H9 (cell line): ENCODE results near the gene UXT. TPM values are rescaled to one million over a fixed set of nuclear protein-coding genes. Genes with fewer than 3 reads are reported as not detected.
A peak's percentile ranks its signal among the peaks of the same experiment; 100 is the strongest.

Experiments
- DNase-seq: peaks from one replicate; pipeline ENCODE4 v3.0.0-alpha.2; 2017
- H2AFZ ChIP-seq: one replicate; pipeline ENCODE4 v1.6.1; 2013; ENCODE audit warnings: mild to moderate bottlenecking, low read length, control low read depth, moderate library complexity
- H2AK5ac ChIP-seq: 2 replicates; pipeline ENCODE4 v1.6.1; 2013; ENCODE audit warnings: low read length, control low read depth, mixed read lengths; ENCODE audit not compliant: insufficient read length
- H2BK120ac ChIP-seq: one replicate; pipeline ENCODE4 v1.6.1; 2013; ENCODE audit warnings: low read depth, mild to moderate bottlenecking, low read length, control low read depth, inconsistent platforms; ENCODE audit not compliant: poor library complexity, severe bottlenecking
- H2BK12ac ChIP-seq: 2 replicates; pipeline ENCODE4 v1.6.1; 2013; ENCODE audit warnings: low read length, control low read depth, mixed read lengths, low read depth; ENCODE audit not compliant: insufficient read length
- H2BK15ac ChIP-seq: 2 replicates; pipeline ENCODE4 v1.6.1; 2013; ENCODE audit warnings: low read depth, low read length, control low read depth
- H2BK20ac ChIP-seq: one replicate; pipeline ENCODE4 v1.6.1; 2013; ENCODE audit warnings: low read depth, mild to moderate bottlenecking, low read length, control low read depth, inconsistent platforms; ENCODE audit not compliant: poor library complexity, severe bottlenecking
- H2BK5ac ChIP-seq: 2 replicates; pipeline ENCODE4 v1.6.1; 2013; ENCODE audit warnings: low read length, control low read depth, mixed read lengths; ENCODE audit not compliant: insufficient read length
- H3K14ac ChIP-seq: 2 replicates; pipeline ENCODE4 v1.6.1; 2013; ENCODE audit warnings: low read length, control low read depth; ENCODE audit not compliant: insufficient read depth
- H3K18ac ChIP-seq: 2 replicates; pipeline ENCODE4 v1.6.1; 2013; ENCODE audit warnings: low read depth, mild to moderate bottlenecking, mixed read lengths, low read length, control low read depth; ENCODE audit not compliant: insufficient read length
- H3K23ac ChIP-seq: 2 replicates; pipeline ENCODE4 v1.6.1; 2013; ENCODE audit warnings: low read length, control low read depth, mixed read lengths, low read depth; ENCODE audit not compliant: insufficient read length
- H3K23me2 ChIP-seq: 2 replicates; pipeline ENCODE4 v1.6.1; 2013; ENCODE audit warnings: low read depth, mild to moderate bottlenecking, mixed read lengths, low read length, control low read depth; ENCODE audit not compliant: insufficient read length, poor library complexity, severe bottlenecking
- H3K27ac ChIP-seq: 2 replicates; pipeline ENCODE4 v1.5.1; 2013; ENCODE audit warnings: low read length, control low read depth, mixed read lengths, low read depth; ENCODE audit not compliant: insufficient read length
- H3K27me3 ChIP-seq: 2 replicates; pipeline ENCODE4 v1.6.1; 2013; ENCODE audit warnings: low read length, control low read depth, inconsistent platforms; ENCODE audit not compliant: insufficient read depth
- H3K4ac ChIP-seq: 2 replicates; pipeline ENCODE4 v1.6.1; 2013; ENCODE audit warnings: low read depth, mild to moderate bottlenecking, control low read depth, inconsistent platforms, low read length, moderate library complexity
- H3K4me1 ChIP-seq: 2 replicates; pipeline ENCODE4 v1.6.1; 2013; ENCODE audit warnings: low read length, control low read depth, inconsistent platforms; ENCODE audit not compliant: insufficient read depth
- H3K4me2 ChIP-seq: 2 replicates; pipeline ENCODE4 v1.6.1; 2013; ENCODE audit warnings: low read length, control low read depth, mixed read lengths; ENCODE audit not compliant: insufficient read length, insufficient read depth
- H3K56ac ChIP-seq: 2 replicates; pipeline ENCODE4 v1.6.1; 2013; ENCODE audit warnings: low read depth, mild to moderate bottlenecking, mixed read lengths, low read length, control low read depth; ENCODE audit not compliant: insufficient read length
- H3K79me1 ChIP-seq: 2 replicates; pipeline ENCODE4 v1.6.1; 2013; ENCODE audit warnings: low read depth, mild to moderate bottlenecking, moderate library complexity, low read length, control low read depth, inconsistent platforms; ENCODE audit not compliant: insufficient read depth, poor library complexity, severe bottlenecking
- H3K79me2 ChIP-seq: 2 replicates; pipeline ENCODE4 v1.6.1; 2013; ENCODE audit warnings: low read length, control low read depth, inconsistent platforms; ENCODE audit not compliant: insufficient read depth
- H3K9ac ChIP-seq: 2 replicates; pipeline ENCODE4 v1.6.1; 2013; ENCODE audit warnings: low read length, control low read depth, mixed read lengths; ENCODE audit not compliant: insufficient read length; ENCODE audit errors: extremely low read depth
- H3K9me3 ChIP-seq: one replicate; pipeline ENCODE4 v1.6.1; 2013; ENCODE audit warnings: low read depth, low read length, inconsistent platforms; ENCODE audit not compliant: control insufficient read depth
- H3T11ph ChIP-seq: one replicate; pipeline ENCODE4 v1.6.1; 2013; ENCODE audit warnings: mild to moderate bottlenecking, low read length, control low read depth, inconsistent platforms
- H4K20me1 ChIP-seq: one replicate; pipeline ENCODE4 v1.6.1; 2013; ENCODE audit not compliant: control insufficient read depth, insufficient read length, insufficient read depth
- H4K5ac ChIP-seq: 2 replicates; pipeline ENCODE4 v1.6.1; 2013; ENCODE audit warnings: low read depth, mild to moderate bottlenecking, mixed read lengths, low read length, control low read depth; ENCODE audit not compliant: insufficient read length
- H4K8ac ChIP-seq: replicated peaks from 2 replicates; pipeline ENCODE4 v1.6.1; 2013; ENCODE audit warnings: low read length, control low read depth, mixed read lengths, low read depth; ENCODE audit not compliant: insufficient read length
- H4K91ac ChIP-seq: 2 replicates; pipeline ENCODE4 v1.6.1; 2013; ENCODE audit warnings: low read depth, mild to moderate bottlenecking, moderate library complexity, mixed read lengths, low read length, control low read depth; ENCODE audit not compliant: insufficient read length
- H3K27ac Mint-ChIP-seq, 3 experiments: 2 replicates in 2 of 3; 3 replicates in 1 of 3; pipeline ENCODE4 v1.8.0; 2020 to 2021; ENCODE audit warnings: mixed read lengths in 3 of 3, mild to moderate bottlenecking in 1 of 3, moderate library complexity in 1 of 3
- H3K27me3 Mint-ChIP-seq: 2 replicates; pipeline ENCODE4 v1.8.0; 2021; ENCODE audit warnings: low read depth, mild to moderate bottlenecking, moderate library complexity, mixed read lengths
- H3K36me3 Mint-ChIP-seq, 3 experiments: 2 replicates in 2 of 3; 3 replicates in 1 of 3; pipeline ENCODE4 v1.8.0; 2020 to 2021; ENCODE audit warnings: low read depth in 3 of 3, mixed read lengths in 3 of 3; ENCODE audit not compliant: insufficient read depth in 1 of 3
- H3K4me1 Mint-ChIP-seq, 2 experiments: 2 replicates each; pipeline ENCODE4 v1.8.0; 2020; ENCODE audit warnings: mixed read lengths in 2 of 2
- H3K4me3 Mint-ChIP-seq, 2 experiments: 2 replicates in 1 of 2; 3 replicates in 1 of 2; pipeline ENCODE4 v1.8.0; 2020 to 2021; ENCODE audit warnings: mild to moderate bottlenecking in 2 of 2, mixed read lengths in 2 of 2, moderate library complexity in 1 of 2
- H3K9me3 Mint-ChIP-seq, 2 experiments: 2 replicates in 1 of 2; 3 replicates in 1 of 2; pipeline ENCODE4 v1.8.0; 2020; ENCODE audit warnings: mild to moderate bottlenecking in 2 of 2, mixed read lengths in 2 of 2, moderate library complexity in 1 of 2
- WGBS: extraction: QIAGEN DNeasy Blood & Tissue Kit; methylation state at CpG from one replicate; pipeline ENCODE4 v1.1.7; 2013; ENCODE audit warnings: missing lambda C conversion rate, low lambda C conversion rate, mixed read lengths; ENCODE audit not compliant: insufficient read length; ENCODE audit errors: extremely low coverage; 5-methylcytosine and 5-hydroxymethylcytosine counted together
- total RNA-seq: library from RNA; stranded (reverse); gene quantifications from 2 replicates; pipeline ENCODE4 v1.2.1, GENCODE V29; 2021
- TF ChIP-seq, protein P1 (sequence below): fragments of 200-600 bp; sonication (generic); conservative IDR thresholded peaks from 3 replicates; pipeline ENCODE4 v1.8.0; 2021; ENCODE audit warnings: antibody characterized with exemption, mild to moderate bottlenecking

The UXT gene
- total RNA-seq, 1 experiment from 2014 or later = 95.1 TPM

- WGBS = no CpG with 5 or more reads among the region's 35 CpGs
- H3K4me1 Mint-ChIP-seq = peaks cover 8 to 17% of the 10 kb centered on the region in 2 experiments
- peaks cover 66 to 80% of the 10 kb centered on the region in 2 experiments for H3K9me3 Mint-ChIP-seq
- H4K5ac ChIP-seq = no peak overlapping the region
- H3K36me3 Mint-ChIP-seq = peaks cover 0 to 11% (median 9%) of the 10 kb centered on the region in 3 experiments; a peak in 4 of 7 replicates
- no peak overlapping the region for H4K8ac ChIP-seq
- peak overlapping the region in 2 of 3 experiments; percentile 36 to 39; a peak in 1 of 7 replicates for H3K27ac Mint-ChIP-seq
- peaks cover 13% of the 10 kb centered on the region for H3K27me3 Mint-ChIP-seq
- H3K23ac ChIP-seq = no peak overlapping the region
- no peak overlapping the region for H3K9ac ChIP-seq
- no peak overlapping the region for H2BK12ac ChIP-seq
- H3K14ac ChIP-seq = no peak overlapping the region
- peaks cover 3% of the 10 kb centered on the region for H3K23me2 ChIP-seq
- no peaks in the 10 kb centered on the region for H3K27me3 ChIP-seq
- H2BK120ac ChIP-seq = no peak overlapping the region
- H3K4ac ChIP-seq = no peak overlapping the region
- H3K56ac ChIP-seq = no peak overlapping the region
- H3K18ac ChIP-seq = no peak overlapping the region
- peak; percentile 94 for DNase-seq
- no peaks in the 10 kb centered on the region for H3K79me1 ChIP-seq
- H2BK15ac ChIP-seq = no peak overlapping the region
- H3T11ph ChIP-seq = no peak overlapping the region
- H3K4me2 ChIP-seq = peak overlapping the region; percentile 54
- peak overlapping the region; percentile 54 to 70 for H3K4me3 Mint-ChIP-seq
- no peaks in the 10 kb centered on the region for H3K79me2 ChIP-seq
- H2BK20ac ChIP-seq = no peak overlapping the region
- no peaks in the 10 kb centered on the region for H4K20me1 ChIP-seq
- peaks cover 3% of the 10 kb centered on the region; the same call in 1 of the 2 replicates for H3K4me1 ChIP-seq
- H3K9me3 ChIP-seq = peaks cover 50% of the 10 kb centered on the region
- no peak overlapping the region for H4K91ac ChIP-seq
- H3K27ac ChIP-seq = no peak overlapping the region
- TF ChIP-seq, protein P1, sequence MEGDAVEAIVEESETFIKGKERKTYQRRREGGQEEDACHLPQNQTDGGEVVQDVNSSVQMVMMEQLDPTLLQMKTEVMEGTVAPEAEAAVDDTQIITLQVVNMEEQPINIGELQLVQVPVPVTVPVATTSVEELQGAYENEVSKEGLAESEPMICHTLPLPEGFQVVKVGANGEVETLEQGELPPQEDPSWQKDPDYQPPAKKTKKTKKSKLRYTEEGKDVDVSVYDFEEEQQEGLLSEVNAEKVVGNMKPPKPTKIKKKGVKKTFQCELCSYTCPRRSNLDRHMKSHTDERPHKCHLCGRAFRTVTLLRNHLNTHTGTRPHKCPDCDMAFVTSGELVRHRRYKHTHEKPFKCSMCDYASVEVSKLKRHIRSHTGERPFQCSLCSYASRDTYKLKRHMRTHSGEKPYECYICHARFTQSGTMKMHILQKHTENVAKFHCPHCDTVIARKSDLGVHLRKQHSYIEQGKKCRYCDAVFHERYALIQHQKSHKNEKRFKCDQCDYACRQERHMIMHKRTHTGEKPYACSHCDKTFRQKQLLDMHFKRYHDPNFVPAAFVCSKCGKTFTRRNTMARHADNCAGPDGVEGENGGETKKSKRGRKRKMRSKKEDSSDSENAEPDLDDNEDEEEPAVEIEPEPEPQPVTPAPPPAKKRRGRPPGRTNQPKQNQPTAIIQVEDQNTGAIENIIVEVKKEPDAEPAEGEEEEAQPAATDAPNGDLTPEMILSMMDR = no peak
- no peak overlapping the region for H2AK5ac ChIP-seq
- H2BK5ac ChIP-seq = no peak overlapping the region
- no peak overlapping the region for H2AFZ ChIP-seq
These were observed 35.4 kb downstream of the UXT start for GRCh38 chrX:47623540-47624027.
